Inferior parietal cortex (tissue), 1 donor: Measurements from ENCODE around the gene RASSF5.

Experiments
- DNase-seq: peaks from one replicate; pipeline ENCODE4 v3.0.0-alpha.2; 2016; ENCODE audit errors: extremely low spot score

RASSF5 gene

DNA sequence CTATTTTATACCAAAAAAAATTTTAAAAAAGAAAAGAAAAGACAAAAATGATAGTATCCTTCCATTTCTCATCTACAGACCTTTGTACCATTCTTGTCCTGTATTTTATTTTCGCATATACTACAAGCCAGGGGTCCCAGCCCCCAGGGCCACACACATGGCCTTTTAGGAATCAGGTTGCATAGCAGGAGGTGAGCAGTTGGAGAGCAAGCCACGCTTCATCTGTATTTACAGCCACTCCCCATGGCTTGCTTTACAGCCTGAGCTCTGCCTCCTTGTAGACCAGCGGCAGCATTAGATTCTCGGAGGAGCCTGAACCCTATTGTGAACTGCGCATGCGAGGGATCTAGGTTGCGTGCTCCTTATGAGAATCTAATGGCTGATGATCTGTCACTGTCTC is 39.8 kb downstream of the RASSF5 start:
- DNase-seq: no peak

DNA sequence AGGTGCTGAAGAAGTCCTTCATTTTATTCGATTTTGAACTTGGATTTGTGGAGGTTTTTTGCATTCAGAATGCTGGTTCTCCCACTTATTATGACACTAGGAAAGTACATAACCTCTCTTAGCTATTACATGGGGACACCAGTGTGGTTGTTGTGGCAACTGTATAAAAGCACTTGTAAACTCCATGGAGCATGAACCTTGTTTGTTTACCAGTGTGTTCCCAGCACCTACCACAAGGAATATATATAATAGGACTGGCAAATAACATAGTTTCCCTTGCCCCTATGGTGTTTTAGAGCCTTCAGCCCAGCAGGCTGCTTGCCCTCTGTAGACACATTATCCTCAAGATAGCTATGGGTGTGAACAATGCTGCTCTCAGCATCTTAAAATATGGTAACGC is 43.1 kb downstream of the RASSF5 start:
- no peak for DNase-seq

DNA sequence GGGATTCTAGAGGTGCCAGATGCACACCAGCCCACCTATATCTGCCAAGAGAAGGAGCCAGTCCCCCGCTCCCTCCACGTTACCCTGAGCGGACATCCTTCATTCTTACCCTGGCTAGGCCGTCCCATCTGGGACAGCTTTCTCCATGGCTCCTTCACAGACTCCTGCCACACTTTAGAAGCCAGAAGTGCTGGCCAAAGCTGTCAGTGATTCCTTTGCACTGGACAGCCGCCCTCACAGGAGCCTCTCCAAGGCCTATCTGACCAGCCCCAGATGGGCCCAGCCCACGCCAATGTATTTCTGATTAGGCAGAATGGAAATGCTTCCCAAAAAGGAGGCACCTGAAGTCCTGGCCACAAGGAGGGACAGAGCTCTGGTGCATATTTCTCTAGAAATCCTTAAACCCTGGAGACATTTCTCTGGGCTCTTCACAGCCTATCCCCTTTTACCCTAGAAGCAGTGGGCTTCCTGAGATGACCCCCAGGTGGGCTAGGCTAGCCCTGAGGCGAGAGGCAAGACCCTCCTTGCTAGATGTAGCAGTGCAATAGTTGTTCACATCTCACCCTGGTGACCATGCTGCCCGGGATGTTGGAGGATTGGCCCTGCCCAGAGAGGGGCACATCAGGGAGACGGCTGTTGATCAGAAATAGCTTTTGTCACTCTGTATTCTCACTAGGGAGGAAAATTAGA is 44.1 kb downstream of the RASSF5 start:
- DNase-seq: no peak

DNA sequence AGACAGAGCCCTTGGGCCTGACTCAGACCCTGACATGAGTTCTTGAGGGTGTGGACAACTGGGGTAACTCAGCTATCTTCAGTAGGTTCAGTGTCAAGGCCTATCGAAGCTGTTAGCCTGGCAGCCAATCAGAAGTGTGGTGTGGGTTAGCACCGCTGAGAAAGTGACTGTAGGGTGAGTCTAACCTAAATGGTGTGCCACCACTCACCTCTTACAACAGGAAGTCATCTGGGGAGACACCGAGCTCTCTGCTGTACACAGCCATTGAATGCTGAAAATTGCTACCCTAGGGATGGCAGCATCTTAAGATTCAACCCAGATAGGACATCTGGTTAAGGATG is 44.6 kb downstream of the RASSF5 start:
- DNase-seq: no peak

- peak; percentile 62 for DNase-seq
Observed at GRCh38 chr1:206554211-206554610, 46.9 kb downstream of the RASSF5 start.

DNA sequence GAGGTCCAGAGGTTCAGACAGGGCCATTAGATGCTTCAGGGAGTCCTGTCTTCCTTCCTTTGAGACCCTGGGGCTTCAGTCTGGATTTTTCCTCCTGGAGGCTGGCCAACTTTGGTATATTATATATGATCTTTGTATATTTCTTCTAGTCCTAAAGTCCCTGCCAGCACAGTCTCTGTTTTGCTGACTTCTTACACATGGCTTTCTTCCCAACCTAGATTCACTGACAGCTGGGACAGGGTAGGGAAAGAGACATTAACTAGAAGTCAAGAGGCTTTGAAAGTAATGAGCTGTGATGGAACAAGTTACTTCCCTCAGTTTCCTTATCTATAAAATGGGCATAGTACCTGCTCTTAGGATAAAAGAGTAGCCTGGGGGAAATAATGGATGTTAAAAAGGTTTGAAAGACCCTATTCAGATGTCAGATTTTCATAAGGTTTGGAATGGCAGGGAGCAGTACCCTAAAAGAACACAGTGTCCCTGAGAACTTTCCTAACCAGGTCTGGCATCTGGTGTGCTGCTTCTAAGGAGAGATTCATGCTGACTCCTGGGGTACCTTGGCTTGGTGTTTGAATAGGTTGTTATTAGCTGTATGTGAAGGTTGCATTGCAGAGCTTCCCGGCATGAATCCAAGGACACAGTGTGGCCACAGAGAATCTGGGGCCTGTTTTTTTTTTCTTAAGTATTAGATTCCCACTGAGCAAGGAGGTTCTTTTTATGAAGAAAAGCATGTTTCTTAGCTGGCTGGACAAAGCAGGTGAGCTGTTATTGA is 47.6 kb downstream of the RASSF5 start:
- no peak for DNase-seq

GRCh38 chr1:206555473-206555935 is 48.2 kb downstream of the RASSF5 start:
- DNase-seq: peak; percentile 63

DNA sequence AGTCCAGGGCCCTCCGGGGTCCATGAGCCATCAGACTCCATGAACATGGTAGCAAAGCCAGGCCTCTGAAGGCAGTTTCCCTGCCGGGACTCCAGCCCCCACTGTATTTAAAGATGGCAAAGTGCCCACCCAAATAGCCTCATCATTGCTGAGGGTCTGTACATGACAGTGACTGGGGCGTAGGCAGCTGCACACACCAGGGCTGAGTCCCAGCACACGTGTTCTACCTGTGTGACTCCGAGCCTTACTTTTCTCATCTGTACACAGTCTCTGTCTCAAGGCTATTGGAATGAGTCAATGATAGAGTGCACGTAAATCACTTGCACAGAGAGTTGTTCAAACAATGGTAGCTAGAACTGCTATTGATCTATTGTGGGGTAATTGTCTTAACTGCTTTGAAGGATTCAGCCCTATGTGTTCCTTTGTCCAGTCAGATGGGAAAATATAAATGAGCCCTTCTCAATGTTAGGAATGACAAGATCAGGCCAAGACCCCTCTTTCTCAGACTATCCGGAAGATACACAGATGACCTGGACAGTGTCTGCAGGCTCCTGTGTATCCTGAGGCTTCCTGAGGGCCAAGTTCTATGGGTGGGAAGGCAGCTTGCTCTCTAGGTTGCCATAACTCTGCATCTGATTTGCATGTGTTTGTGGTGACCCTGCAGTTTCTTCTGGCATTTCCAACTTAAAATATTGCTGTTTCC is 48.9 kb downstream of the RASSF5 start:
- DNase-seq: no peak

GRCh38 chr1:206556750-206557635 is 49.7 kb downstream of the RASSF5 start:
- peak; percentile 55 for DNase-seq

DNA sequence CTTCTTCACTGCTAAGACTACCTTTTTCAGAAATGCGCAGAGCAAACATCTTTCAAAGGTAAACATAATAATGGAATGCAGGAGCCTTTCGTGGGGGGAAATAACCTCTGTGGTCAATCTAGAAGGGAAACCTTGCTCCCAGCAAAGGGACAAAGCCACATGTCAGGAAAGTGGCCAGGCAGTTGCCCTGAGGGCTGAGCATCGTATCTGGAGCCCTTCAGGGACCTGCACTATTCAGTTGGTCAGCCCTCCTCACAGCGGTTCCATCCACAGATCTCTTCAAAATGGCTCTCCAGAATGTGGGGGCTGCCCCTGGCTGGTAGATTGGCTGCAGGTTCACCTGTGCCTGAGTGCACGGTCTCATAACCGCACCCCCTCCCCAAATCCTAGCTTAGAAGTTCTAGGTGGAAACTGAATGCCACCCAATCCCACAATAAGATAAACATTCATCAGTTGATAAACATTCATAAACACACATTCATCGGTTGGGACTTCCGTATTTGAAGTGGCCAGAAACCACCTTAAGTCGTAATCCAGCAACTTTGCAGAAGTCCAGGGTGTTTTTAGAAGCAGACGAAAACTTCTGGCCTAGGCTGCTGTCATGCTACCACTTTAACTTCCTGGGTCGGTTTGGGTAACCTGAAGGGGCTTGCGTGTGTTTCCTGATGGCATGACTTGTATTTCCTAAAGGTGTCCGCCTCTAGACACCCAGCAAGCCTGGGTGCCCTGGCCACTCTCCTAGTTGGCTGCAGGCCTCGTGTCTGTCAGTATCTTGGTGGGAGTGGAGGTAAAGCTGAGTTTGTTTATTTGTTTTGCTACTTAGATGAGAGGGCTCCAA is 50.5 kb downstream of the RASSF5 start:
- no peak for DNase-seq

- DNase-seq: no peak
Observed at GRCh38 chr1:206558794-206559671, 51.7 kb downstream of the RASSF5 start.

- DNase-seq: no peak
Observed at GRCh38 chr1:206559672-206559995, 52.3 kb downstream of the RASSF5 start.

- no peak for DNase-seq
Observed at GRCh38 chr1:206560007-206560716, 52.8 kb downstream of the RASSF5 start.

- DNase-seq: no peak
Observed at GRCh38 chr1:206563367-206564207, 56.3 kb downstream of the RASSF5 start.

DNA sequence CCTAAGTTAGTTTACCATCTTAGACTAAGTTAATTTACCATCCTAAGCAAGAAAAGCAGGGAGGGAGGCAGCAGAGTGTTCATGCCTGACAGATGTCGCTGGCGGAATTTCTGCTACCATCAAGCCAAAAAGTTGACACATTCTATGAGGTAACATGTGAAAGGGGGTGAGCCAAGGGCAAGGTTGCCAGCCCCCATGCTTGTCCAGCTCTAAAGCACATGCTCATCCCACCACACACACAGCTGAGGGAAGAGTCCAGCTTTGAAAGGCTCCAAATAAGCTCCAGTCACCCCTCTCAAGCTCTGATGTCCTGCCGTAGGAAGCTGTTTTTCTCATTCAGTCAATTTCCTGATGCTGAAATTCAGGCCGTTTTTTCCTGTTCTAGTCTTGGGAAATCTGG is 58.7 kb downstream of the RASSF5 start:
- DNase-seq: no peak

- no peak for DNase-seq
Observed at GRCh38 chr1:206566999-206567398, 59.7 kb downstream of the RASSF5 start.

GRCh38 chr1:206568256-206568655 is 60.9 kb downstream of the RASSF5 start:
- DNase-seq: no peak

GRCh38 chr1:206568779-206569352 is 61.5 kb downstream of the RASSF5 start:
- DNase-seq: no peak
